HG03060 (cell line): ENCODE data around the gene ITIH2.
"Not testable (repeated sequence)": the region's sequence is repeated elsewhere in the genome, so short reads cannot be mapped to it uniquely, and the experiment has no call there.

ENCODE experiments used
- ATAC-seq: cut with Tn5 transposase; IDR thresholded peaks from one replicate; pipeline ENCODE4 v1.9.1; 2021; ENCODE audit warnings: low read depth, moderate number of reproducible peaks; ENCODE audit not compliant: unreplicated experiment

The ITIH2 gene

GRCh38 chr10:7696545-7696944 lies 6.6 kb upstream of the ITIH2 start:
- ATAC-seq = no peak

GRCh38 chr10:7697426-7697825 lies 5.7 kb upstream of the ITIH2 start:
- ATAC-seq = no peak

- no peak for ATAC-seq
These were observed 2.5 kb upstream of the ITIH2 start for GRCh38 chr10:7700577-7701125.

- ATAC-seq = no peak
These were observed 1.9 kb upstream of the ITIH2 start for GRCh38 chr10:7701158-7701742.

GRCh38 chr10:7702288-7702812 lies 766 bp upstream of the ITIH2 start:
- ATAC-seq = no peak

GRCh38 chr10:7704071-7705016 lies 1.2 kb downstream of the ITIH2 start:
- no peak for ATAC-seq

- ATAC-seq = no peak
These were observed 2.2 kb downstream of the ITIH2 start for GRCh38 chr10:7705341-7705740.

- no peak for ATAC-seq
These were observed 3.5 kb downstream of the ITIH2 start for GRCh38 chr10:7706534-7707073.

GRCh38 chr10:7707102-7707501 lies 4.0 kb downstream of the ITIH2 start:
- ATAC-seq = no peak

GRCh38 chr10:7707858-7708622 lies 4.9 kb downstream of the ITIH2 start:
- no peak for ATAC-seq

GRCh38 chr10:7708832-7709231 lies 5.7 kb downstream of the ITIH2 start:
- ATAC-seq = no peak

- no peak for ATAC-seq
These were observed 7.3 kb downstream of the ITIH2 start for GRCh38 chr10:7710446-7710845.

- ATAC-seq = not testable (repeated sequence)
These were observed 8.0 kb downstream of the ITIH2 start for GRCh38 chr10:7711075-7711474.

GRCh38 chr10:7715515-7715914 lies 12.4 kb downstream of the ITIH2 start:
- ATAC-seq = no peak

- no peak for ATAC-seq
These were observed 14.7 kb downstream of the ITIH2 start for GRCh38 chr10:7717767-7718166.

- no peak for ATAC-seq
These were observed 15.6 kb downstream of the ITIH2 start for GRCh38 chr10:7718685-7719084.

GRCh38 chr10:7720478-7720877 lies 17.4 kb downstream of the ITIH2 start:
- no peak for ATAC-seq

GRCh38 chr10:7722927-7723529 lies 19.9 kb downstream of the ITIH2 start:
- ATAC-seq = no peak

- ATAC-seq = no peak
These were observed 31.7 kb downstream of the ITIH2 start for GRCh38 chr10:7734821-7735220.
